Measurements from ENCODE around the gene RIT1.

Gene RIT1

GRCh38 chr1:155942578-155943141 is 31.5 kb upstream of the RIT1 start:
- no peak for TF ChIP-seq CTCF (IDR thresholded peaks at IDR 0.05; ENCODE audit: unreplicated experiment in 3 of 3)
- peaks cover 15% of the 10 kb centered on the region for H3K36me3 Mint-ChIP-seq (ENCODE audit: low read depth)
- H3K27ac Mint-ChIP-seq = peak overlapping the region; percentile 48 to 85 (median 64)
- peaks cover 45% of the 10 kb centered on the region for H3K4me1 Mint-ChIP-seq
- no peaks in the 10 kb centered on the region for H3K27me3 Mint-ChIP-seq (ENCODE audit: low read depth)
- H3K4me3 Mint-ChIP-seq = no peak overlapping the region
- no peaks in the 10 kb centered on the region for H3K9me3 Mint-ChIP-seq

GRCh38 chr1:155941845-155942531 is 30.8 kb upstream of the RIT1 start:
- Mint-ChIP-seq H3K9me3 (no peaks in the 10 kb centered on the region), H3K27ac (peak overlapping the region; percentile 85 to 94 (median 93)), H3K4me3 (no peak overlapping the region), H3K4me1 (peaks cover 45% of the 10 kb centered on the region), H3K27me3 (ENCODE audit: low read depth) (no peaks in the 10 kb centered on the region), H3K36me3 (ENCODE audit: low read depth) (peaks cover 10% of the 10 kb centered on the region)
- TF ChIP-seq CTCF (IDR thresholded peaks at IDR 0.05; ENCODE audit: unreplicated experiment in 3 of 3) = no peak

GRCh38 chr1:155940993-155941844 is 30.1 kb upstream of the RIT1 start, which contains the start of gene RXFP4:
RXFP4 (plus strand) TSS chr1:155941638; CDS start chr1:155941710, 72 bp downstream.
- no peaks in the 10 kb centered on the region for H3K27me3 Mint-ChIP-seq (ENCODE audit: low read depth)
- TF ChIP-seq CTCF (IDR thresholded peaks at IDR 0.05; ENCODE audit: unreplicated experiment in 3 of 3) = no peak
- peaks cover 41% of the 10 kb centered on the region for H3K4me1 Mint-ChIP-seq
- peak within 1 kb of the TSS in 2 of 3 experiments; percentile 44 to 46 for H3K4me3 Mint-ChIP-seq
- peaks cover 2% of the 10 kb centered on the region for H3K36me3 Mint-ChIP-seq (ENCODE audit: low read depth)
- H3K9me3 Mint-ChIP-seq = no peaks in the 10 kb centered on the region
- H3K27ac Mint-ChIP-seq = peak within 1 kb of the TSS; percentile 85 to 94 (median 93)

GRCh38 chr1:155940482-155940992 is 29.4 kb upstream of the RIT1 start:
- Mint-ChIP-seq H3K36me3 (ENCODE audit: low read depth) (no peaks in the 10 kb centered on the region), H3K4me1 (peaks cover 37% of the 10 kb centered on the region), H3K27me3 (ENCODE audit: low read depth) (no peaks in the 10 kb centered on the region), H3K9me3 (no peaks in the 10 kb centered on the region), H3K4me3 (no peak overlapping the region), H3K27ac (peak overlapping the region; percentile 85 to 94 (median 93))
- TF ChIP-seq CTCF (IDR thresholded peaks at IDR 0.05; ENCODE audit: unreplicated experiment in 3 of 3) = no peak

GRCh38 chr1:155938220-155938627 is 27.1 kb upstream of the RIT1 start:
- Mint-ChIP-seq H3K9me3 (no peaks in the 10 kb centered on the region), H3K4me3 (peak overlapping the region; percentile 44 to 63 (median 56)), H3K27ac (peak overlapping the region; percentile 57 to 85 (median 85)), H3K4me1 (peaks cover 28% of the 10 kb centered on the region), H3K27me3 (ENCODE audit: low read depth) (no peaks in the 10 kb centered on the region), H3K36me3 (ENCODE audit: low read depth) (peaks cover under 1% of the 10 kb centered on the region)
- TF ChIP-seq CTCF (IDR thresholded peaks at IDR 0.05; ENCODE audit: unreplicated experiment in 3 of 3) = peak; percentile 65 to 71 (median 65)

Data from nephron (organoid).